T-helper 2 cell (primary cell): ENCODE data around the gene SRRM5.
"Not testable (repeated sequence)": the region's sequence is repeated elsewhere in the genome, so short reads cannot be mapped to it uniquely, and the experiment has no call there.

Experiments
- DNase-seq, 5 experiments: peaks; one replicate each; pipeline versions ENCODE4 v3.0.0 to v3.0.0-alpha.2; 2012 to 2022

Gene SRRM5

GRCh38 chr19:43616306-43616705 lies 4.4 kb downstream of the SRRM5 start:
- no peak for DNase-seq

DNA sequence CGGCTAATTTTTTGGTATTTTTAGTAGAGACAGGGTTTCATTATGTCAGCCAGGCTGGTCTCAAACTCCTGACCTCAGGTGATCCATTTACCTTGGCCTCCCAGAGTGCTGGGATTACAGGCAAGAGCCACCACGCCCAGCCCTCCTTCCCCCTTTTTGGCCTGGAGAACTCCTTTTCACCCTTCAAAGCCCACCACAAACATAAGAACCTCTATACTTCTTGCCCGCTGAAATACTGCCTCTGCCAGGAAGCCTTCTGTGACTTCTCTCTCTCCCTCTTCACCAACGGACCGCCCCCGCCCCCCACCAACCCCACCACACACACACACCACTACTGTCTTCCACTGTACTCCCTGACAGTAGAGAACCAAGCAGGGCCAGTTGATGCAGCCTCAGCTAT lies 5.1 kb downstream of the SRRM5 start:
- DNase-seq, result no peak

- DNase-seq, result peak in 1 of 5 experiments; percentile 82
Observed at GRCh38 chr19:43618921-43619261, 7.0 kb downstream of the SRRM5 start.

GRCh38 chr19:43619262-43620060 lies 7.6 kb downstream of the SRRM5 start, which contains the start of gene ZNF428:
ZNF428 (minus strand) TSS chr19:43619629; CDS start chr19:43614304, 5,325 bp downstream.
- DNase-seq, result peak; percentile 71 to 93 (median 84)

DNA sequence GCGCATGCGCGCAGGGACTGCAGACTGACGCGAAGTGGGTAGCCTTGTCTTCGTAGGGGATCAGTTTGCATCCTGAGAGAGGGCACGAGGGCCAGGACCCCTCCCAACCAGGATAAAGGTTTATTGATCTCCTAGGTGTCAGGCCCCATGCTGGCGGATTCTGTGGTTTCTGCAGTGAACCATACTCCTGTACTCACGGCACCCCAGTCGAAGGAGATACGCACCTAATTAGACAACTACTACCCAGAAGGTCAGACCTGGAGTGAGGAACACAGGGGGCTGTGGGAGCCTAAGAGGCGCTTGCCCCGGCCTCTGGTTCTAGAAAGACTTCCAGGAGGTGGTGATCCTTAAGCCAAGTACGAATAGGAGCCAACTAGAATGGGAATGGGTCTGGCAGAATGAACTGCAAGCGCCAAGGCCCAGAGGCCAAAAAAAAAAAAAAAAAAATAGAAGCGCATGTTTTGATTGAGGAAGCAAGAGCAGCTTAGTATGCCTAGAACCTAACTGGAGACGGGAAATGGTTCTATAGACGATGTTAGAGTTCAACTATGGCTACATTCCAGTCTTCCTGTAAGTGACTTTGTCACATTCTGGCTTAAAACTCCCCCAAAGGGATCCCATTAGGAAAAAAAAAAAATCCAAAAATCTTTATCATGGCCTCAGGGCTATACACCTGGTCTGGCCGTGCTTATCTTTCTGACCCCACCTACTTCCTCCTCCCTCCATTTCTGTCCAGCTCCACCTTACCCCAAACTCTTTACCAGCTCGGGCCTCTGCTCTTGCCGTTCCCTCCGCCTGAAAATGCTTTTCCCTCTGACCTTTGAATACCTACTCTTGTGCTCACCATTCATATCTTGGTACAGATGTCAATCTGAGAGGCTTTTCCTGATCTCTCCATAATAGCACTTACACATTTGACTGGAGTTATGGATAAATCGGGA lies 8.4 kb downstream of the SRRM5 start:
- DNase-seq, result peak in 3 of 5 experiments; percentile 60 to 82 (median 76)

DNA sequence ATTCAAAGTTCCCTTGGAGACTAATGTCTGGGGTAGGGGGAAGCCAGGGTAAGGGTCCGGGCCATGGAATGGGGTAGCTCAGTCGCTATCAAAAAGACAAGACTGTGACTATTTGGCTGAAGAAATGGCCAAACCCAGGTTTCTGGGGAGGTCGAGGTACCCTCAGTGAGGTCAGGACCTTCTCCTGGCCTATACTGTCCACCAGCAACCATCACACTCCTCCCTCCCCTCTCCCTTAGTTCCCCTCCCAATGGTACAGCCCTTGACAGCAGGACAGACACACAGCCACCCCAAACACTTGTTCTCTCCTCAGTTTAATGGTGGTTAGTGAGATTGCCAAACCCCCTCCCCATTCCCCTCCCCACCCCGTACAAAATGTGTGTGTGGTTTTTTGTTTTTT lies 10.2 kb downstream of the SRRM5 start:
- DNase-seq, result no peak

- no peak for DNase-seq
Observed at GRCh38 chr19:43622956-43623355, 11.1 kb downstream of the SRRM5 start.

DNA sequence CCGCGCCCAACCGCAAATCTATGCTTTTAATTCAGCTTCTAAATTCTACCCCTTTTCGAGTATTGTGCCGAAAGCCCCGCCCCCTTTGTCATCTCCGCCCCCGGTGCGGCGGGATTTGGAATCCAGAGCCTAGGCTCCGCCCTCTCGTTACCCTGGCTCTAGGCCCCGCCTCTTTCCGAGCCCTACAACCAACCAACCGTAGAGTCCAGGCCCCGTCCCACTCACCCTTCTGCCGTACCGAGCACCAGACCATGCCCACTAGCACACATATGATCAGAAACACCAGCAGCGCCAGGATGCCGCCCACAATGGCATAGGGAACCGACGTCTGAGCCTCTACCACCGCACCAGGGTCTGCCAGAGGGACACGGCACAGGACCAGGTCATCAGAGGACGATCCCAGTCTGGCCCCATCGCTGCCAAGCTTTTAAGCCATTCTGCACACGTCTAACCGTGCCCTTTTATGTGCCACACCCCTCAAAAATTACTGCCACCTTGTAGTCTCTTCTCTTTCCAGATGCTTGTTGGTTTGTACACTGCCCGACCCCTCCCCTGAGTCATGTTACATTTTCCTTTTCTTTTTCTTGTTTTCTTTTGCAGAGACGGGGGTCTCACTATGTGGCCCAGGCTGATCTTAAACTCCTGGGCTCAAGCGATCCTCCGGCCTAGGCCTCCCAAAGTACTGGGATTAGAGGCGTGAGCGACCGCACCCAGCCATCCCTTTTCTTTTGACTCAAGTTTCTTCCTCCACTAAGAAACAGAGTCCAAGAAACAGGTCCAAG lies 12.2 kb downstream of the SRRM5 start:
- no peak for DNase-seq

DNA sequence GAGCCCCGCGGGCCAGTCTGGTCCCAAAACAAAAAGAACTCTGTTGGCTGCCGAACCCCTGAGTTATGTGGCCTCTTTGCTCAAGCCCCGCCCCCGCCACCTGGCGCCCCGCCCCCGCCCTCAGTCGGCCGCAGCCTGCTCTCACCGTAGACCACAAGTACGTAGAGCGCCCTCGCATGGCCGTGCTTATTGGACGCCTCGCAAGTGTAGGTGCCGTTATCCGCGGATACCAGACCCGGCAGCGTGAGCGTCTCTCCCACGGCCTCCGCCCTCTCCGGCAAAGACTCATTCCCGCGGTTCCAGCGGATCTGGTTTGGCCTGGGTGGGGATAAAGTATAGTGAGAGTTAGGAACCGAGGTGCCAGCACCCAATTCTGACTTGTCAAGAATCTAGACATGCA lies 13.0 kb downstream of the SRRM5 start:
- DNase-seq, result peak; percentile 68 to 90 (median 79)

- DNase-seq, result no peak
Observed at GRCh38 chr19:43625918-43626579, 14.2 kb downstream of the SRRM5 start.

DNA sequence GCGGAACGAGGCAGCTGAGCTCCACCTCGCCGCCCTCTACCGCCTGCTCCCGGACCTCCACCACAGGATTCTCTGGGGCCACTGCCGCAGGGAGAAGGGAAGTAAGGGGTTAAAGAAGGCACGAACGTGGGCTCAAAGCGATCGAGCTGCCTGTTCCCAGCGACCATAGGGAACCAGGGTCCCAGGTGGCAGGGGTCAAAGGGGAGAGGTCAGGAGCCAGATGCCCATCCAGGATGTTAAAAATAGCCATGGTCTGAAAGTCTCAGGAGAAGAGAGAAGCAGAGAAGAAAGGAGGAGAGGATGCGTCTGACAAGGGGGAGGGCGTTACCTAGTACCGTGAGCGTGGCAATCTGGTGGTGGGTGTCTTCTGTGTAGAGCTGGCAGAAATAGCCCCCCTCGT lies 14.9 kb downstream of the SRRM5 start:
- DNase-seq, result no peak

GRCh38 chr19:43628646-43629326 lies 16.9 kb downstream of the SRRM5 start:
- no peak for DNase-seq

DNA sequence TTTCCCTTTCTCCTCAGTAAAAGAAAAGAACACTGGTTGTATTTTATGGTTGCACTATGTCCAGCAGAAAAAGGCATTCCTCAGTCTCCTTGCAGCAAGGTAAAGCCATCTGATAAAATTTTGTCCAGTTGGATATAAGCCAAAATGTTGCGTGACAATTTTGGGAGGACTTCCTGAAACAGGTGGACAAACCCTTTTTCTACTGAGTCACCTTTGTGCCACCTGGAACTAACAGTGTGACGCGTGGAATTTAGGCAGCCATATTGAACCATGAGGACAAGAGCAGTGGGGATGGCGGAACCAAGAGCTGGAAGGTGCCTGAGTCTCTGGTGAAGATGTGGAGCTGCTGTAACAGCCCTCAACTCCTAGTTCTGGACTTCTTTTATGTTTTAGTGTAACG lies 19.6 kb downstream of the SRRM5 start:
- DNase-seq, result no peak

DNA sequence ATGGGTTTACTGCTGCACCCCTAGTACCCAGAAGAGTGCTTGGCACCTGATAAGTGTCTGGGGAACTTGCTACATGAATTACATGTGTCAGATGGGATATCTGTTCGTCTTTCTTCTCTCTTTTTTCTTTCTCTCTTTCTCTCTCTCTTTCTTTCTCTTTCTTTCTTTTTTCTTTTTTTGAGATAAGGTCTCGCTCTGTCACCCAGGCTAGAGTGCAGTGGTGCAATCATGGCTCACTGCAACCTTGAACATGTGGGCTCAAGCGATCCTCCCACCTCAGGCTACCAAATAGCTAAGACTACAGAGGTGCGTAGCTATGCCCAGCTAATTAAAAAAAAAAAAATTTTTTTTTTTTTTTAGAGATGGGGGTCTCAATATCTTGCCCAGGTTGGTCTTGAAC lies 21.6 kb downstream of the SRRM5 start:
- no peak for DNase-seq

DNA sequence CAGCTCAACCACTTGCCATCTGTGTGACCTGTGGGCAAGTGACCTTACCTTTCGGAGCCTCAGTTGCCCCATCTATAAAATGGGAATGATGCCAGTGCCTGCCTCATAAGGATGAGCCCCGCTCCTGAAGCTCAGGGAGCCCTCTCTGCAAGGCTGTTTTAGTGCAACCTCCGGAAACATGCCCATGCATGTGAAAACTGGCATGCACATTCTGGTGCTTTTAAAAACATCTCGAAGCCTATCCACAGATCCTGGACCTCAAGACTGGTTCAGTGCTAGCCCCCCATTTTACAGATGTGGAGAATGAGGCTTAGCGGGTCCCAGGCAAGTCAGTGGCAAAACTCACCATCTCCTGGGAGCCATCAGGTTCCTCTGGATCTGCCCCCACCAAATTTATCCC lies 22.2 kb downstream of the SRRM5 start:
- DNase-seq, result no peak

DNA sequence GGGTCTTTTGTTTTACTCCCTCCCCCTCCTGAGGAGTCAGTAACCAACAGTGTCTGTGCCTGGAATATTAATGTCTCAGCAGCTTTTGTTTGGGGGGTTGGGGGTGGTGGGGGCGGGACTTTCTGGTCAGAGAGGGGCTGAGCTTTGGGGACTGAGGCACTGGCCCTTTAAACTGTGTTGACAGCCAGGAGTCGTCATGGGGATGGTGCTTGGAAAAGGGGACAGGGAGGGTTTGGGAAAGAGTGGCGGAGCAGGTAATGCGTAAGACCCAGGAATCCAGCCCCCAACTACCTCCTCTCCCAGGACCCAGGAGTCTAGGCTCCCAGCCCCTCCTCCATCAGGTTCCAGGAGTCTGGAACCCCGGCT lies 22.6 kb downstream of the SRRM5 start:
- DNase-seq, result no peak

DNA sequence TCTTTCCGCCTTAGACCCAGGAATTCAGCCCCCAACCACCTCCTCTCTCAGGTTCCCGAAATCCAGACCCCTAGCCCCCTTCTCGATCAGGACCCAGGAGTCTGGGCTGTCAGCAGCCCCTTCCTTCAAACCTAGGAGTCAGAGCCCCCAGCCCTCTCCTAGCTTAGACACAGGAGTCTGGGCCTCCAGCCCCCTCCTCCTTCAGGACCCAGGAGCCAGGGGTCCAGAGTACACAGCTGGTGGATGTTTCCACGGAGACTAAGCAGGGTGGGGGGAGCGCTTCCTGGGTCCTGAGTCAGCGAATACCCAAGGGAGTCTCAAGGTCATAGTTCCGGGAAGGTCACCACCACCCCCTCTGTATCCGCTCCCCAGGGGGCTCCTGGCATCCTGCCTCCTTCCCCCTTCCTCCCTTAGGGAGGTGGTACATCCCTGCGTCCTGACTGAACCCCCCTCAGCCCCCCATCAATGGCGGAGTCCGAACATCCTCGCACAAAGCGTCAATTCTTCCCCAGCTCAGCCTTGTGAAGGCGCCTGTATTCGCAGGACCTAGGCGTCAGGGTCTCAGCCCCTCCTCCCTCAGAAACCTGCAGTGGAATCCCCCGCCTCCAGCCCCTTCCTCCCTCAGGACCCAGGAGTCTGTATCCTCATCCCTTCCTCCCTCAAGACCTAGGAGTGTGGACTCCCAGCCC lies 23.1 kb downstream of the SRRM5 start:
- no peak for DNase-seq

DNA sequence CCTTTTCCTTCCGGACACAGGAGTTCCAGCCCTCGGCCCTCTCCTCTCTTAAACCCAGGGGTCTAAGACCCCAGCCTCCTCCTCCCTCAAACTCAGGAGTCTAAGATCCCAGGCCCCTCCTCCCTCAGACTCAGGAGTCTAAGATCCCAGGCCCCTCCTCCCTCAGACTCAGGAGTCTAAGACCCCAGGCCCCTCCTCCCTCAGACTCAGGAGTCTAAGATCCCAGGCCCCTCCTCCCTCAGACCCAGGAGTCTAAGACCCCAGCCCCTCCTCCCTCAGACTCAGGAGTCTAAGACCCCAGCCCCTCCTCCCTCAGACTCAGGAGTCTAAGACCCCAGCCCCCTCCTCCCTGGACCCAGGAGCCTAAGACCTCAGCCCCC lies 23.7 kb downstream of the SRRM5 start:
- not testable (repeated sequence) for DNase-seq

DNA sequence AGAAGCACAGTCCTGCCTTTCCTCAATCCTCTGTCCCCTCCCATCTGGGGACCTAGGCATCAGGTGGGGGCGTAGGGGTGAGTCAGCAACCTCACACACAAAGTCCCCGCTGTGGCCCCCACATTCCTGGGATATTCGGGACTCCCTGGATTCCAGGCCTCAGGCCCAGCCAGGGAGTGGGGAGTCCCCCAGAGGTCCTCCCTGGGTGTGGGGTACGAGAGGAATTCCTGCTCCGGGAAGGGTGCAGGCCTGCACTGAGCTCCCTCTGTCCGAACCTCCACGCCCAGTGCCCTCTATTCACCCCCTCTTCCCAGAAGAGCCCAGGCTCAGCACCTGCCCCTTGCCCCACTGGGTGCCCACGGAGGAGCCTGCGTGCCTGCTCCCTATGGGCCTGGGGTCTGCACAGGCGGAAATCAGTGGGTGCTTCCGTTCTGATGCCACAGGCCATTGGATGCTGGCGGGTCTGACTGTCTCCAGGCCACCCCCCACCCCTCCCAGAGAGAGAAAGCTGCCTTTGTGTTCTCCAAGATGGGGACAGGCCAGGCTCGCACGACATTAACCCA lies 24.3 kb downstream of the SRRM5 start:
- no peak for DNase-seq

DNA sequence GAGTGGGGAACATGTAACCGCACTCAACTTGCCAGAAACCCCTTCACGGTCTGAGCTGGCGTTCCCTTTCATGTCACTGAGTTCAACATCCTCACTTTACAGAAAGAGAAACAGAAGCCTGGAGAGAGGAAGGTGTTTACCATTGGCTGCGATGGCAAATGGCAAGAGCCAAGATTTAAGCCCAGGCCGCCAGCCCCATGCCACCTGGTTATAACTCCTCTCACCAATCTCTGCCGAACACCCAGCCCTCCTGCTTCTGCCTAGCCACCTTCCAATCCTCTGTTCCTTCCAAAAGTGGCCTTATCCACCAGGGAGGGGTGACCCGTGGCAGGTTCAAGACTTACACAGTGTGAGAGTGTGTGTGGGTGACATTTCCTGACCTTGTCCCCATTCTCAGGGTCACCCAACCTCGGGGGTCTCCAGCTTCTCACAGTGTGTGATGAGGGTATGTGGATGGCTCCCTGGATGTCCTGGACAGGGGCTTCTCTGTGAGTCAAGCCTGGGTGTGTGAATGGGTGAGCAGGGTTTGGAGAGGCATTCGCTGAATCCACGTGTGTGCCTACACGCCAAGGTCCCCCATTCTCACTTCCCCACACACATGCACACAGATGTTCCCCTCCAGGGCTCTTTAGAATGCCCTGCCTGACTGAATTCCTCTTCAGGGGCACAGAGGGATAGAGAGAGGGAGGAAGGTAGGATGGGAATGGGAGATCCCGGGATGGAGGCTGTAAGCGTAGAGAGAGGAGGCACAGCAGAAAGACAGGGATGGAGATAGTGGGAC lies 26.5 kb downstream of the SRRM5 start:
- DNase-seq, result no peak
